ENCODE results near the gene TMEM117.

The TMEM117 gene

GRCh38 chr12:43835656-43836474, at the start of gene TMEM117:
TSS of gene TMEM117 (plus strand) at chr12:43836081.
- peak; percentile 13 for DNase-seq (ENCODE audit: low read depth, low spot score)

DNA sequence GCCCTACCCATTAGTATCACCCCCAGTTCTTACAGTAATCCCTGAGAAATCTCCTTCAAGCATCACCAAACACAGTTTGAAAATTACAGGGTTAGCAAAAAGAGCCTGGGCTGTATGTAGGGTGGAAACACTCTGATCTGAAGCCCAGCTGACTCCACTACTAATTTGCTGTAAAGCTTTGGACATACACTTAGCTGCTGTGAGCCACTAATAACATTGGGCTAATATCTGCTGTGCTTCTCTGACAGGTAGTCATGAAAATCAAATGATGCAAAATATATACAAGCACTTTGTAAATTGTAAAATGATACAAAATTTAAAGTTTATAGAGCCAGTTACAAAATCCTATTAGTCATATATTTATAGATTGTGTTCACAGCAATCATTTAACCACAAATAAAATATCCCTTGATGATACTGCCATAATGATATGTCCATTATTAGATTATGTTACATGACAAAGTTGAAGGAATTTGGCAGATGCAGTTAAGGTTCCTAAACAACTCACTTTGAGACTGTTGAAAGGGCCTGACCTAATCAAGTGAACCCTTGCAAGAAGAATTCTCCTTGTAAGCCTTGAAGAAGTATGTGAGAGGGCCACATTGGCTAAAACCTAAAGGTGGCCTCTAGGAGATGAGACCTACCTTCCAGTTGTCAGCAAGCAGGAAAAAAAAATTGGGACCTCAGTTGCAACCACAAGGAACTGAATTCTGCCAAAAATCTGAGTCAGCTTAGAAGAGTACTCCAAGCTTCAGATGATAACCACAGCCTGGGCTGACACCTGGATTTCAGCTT, 48.8 kb upstream of the TMEM117 start:
- no peak for DNase-seq (ENCODE audit: low read depth, low spot score)

- no peak for DNase-seq (ENCODE audit: low read depth, low spot score)
These were observed 45.9 kb upstream of the TMEM117 start for GRCh38 chr12:43789941-43790340.

- no peak for DNase-seq (ENCODE audit: low read depth, low spot score)
These were observed 40.1 kb upstream of the TMEM117 start for GRCh38 chr12:43795716-43796280.

DNA sequence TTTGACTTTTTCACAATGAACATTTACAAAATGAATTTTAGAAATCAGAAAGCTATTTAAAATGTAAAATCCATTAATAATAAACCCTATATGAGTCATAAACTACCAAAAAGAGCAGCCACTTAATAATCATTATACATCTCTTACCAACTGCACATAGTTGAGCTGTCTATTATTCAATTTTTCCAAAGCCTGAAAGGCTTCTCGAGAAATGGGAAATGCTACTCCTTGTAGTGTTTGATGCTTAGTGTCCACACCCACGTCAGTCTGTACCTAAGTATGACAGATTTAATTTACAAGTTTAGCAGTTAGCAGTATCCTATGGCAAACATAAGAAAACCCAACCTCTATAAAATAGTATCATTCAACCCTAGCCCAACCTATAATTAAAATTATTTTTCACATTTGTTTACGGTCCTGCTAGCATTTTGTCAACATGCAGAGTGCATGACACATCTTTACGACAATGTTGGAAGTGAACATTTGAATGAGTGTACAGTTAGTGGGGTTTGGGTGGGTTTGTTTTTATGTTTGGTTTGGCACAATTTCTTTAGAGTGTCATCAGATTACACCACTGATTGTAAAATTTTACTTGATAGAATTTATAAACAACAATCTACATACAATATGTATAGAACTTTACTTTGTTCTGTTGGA, 38.2 kb upstream of the TMEM117 start:
- no peak for DNase-seq (ENCODE audit: low read depth, low spot score)

DNA sequence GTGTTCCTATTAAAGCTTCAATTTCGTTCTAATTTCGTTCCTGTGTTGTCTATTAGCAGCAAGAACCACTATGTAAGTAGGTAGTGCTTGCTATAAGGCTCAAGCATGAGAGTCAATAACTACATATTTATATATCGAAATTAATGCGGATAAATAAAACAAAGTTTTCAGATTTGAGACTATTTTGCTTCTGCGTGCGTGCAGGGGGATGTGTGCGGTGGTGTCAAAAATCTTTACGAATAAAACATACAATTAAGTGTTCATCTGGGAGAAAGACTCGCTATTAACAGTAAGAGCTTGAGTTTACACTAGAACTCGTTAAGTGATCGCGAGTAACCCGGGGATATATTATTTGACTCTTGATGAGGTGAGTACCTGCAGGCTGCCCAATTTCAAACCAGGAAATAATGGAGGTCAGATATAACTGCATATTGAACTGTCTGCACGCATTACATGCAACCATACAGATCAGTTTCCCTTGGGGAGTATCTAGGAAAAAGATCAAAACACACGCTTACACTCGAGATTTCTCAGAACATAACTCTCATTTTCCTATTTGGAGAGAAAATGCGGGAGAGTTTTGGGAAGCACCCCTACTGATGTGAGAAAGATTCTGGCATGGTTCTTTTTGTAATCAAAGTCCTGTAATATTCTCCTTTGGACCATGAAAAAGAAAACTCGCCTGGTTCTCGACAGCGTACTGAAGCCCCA, 30.6 kb upstream of the TMEM117 start:
- DNase-seq (ENCODE audit: low read depth, low spot score), result no peak

DNA sequence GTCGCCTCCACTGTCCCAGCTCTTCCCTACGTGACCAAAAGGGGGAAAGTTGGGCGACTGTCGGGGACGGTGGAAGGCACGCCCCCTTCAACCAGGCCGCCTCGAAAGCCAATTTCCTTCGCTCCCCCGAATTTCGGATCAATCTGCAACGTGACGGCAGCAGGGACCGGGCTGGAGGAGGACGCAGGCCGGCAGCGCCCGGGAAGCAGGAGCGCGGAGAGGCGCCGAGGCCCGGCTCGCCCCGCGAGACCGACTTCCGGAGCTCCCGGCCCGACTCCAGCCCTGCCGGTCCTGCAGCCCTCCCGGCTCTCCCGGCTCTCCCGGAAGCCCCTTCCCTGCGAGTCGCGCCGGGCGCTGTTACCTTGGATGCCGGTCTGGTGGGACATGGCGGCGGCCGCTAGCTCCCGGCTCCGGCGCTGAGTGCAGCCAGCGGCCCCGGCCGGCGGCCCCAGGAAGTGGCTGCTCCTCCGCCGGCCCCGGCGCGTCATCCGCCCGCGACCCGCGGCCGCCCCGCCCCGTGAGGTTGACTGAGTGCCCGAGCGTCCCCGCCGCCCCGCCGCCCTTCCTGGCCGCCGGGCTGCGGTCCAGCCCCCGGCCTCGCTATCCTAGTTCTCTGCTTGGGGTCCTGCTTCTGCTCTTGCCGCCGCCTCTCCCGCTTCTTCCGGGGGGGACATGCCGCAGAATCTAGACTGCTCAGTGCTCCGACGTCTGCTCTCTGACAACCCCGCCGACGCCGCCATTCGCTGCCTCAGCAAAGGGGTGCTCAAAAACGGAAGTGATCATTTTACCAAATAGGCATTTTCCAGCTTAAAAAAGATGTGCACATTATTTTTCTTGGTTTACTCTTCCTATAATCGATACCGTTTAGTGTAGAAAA, 29.8 kb upstream of the TMEM117 start, which contains the start of gene TWF1:
TWF1 (minus strand) TSS at position 458 of the 877 bp plus-strand sequence; CDS start at position 386, 72 bp downstream.
- DNase-seq (ENCODE audit: low read depth, low spot score), result peak; percentile 76

GRCh38 chr12:43806737-43807072, 29.2 kb upstream of the TMEM117 start:
- DNase-seq (ENCODE audit: low read depth, low spot score), result no peak

DNA sequence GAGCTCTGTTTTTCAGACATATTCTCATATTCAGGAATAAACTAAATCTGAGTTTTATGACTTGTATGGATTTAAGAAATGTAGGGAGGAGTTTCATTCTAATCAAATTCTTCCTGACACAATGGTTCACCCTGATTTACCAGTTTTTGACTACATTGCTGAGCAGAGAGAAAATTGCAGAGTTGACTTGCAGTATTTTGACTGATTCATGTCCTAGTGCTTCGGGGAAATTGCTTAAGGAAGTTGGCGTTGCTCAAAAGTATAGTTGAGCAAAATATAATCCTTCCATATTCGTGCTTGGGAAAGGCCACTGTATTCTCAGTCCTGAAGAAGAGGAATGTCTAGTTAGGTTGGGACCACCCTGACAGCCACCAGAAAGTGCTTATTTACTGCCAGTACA, 28.5 kb upstream of the TMEM117 start:
- DNase-seq (ENCODE audit: low read depth, low spot score), result no peak

GRCh38 chr12:43812057-43812456, 23.8 kb upstream of the TMEM117 start:
- DNase-seq (ENCODE audit: low read depth, low spot score), result no peak

GRCh38 chr12:43812926-43813325, 23.0 kb upstream of the TMEM117 start:
- no peak for DNase-seq (ENCODE audit: low read depth, low spot score)

DNA sequence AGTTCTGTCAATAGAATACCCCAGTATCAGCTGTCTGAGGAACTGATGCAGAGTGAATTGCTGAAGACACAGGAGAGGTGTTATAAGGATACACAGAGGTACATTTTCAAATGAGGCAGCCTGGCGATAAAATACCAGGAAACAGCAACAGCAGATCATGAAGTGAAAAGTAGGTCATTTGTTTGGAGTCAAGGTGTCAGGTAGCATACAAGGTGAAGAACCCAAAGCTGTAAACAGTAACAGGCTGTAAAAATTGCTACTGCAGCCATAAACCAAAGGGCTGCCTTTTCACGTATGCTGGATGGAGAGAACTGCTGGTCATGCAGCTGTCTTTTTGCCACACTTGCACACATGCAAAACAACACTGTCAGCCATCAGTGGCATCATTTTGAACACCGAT, 20.5 kb upstream of the TMEM117 start:
- no peak for DNase-seq (ENCODE audit: low read depth, low spot score)

GRCh38 chr12:43816168-43816567, 19.7 kb upstream of the TMEM117 start:
- no peak for DNase-seq (ENCODE audit: low read depth, low spot score)

GRCh38 chr12:43824207-43824775, 11.6 kb upstream of the TMEM117 start:
- DNase-seq (ENCODE audit: low read depth, low spot score), result no peak

DNA sequence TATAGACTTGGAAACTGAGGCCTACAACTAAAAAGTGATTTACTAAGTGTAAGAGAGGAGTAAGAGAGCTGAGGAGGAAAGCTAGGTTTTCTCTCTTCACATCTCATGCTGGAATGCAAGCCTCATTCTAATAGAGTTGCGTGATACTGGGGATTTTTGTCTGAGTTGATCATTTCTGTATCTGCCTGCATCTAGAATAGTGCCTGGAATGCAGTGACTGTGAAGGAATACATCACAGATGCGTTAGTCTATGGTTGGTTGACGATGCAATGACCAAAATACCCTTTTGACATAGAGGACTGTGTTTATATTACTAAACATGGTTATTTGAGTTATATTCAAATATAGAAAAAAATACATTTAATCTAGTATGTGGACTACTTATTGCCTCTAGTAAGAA, 9.2 kb upstream of the TMEM117 start:
- no peak for DNase-seq (ENCODE audit: low read depth, low spot score)

- no peak for DNase-seq (ENCODE audit: low read depth, low spot score)
These were observed 8.8 kb upstream of the TMEM117 start for GRCh38 chr12:43827093-43827492.

- no peak for DNase-seq (ENCODE audit: low read depth, low spot score)
These were observed 3.3 kb upstream of the TMEM117 start for GRCh38 chr12:43832463-43833168.

GRCh38 chr12:43835264-43835655, 621 bp upstream of the TMEM117 start:
- DNase-seq (ENCODE audit: low read depth, low spot score), result no peak

DNA sequence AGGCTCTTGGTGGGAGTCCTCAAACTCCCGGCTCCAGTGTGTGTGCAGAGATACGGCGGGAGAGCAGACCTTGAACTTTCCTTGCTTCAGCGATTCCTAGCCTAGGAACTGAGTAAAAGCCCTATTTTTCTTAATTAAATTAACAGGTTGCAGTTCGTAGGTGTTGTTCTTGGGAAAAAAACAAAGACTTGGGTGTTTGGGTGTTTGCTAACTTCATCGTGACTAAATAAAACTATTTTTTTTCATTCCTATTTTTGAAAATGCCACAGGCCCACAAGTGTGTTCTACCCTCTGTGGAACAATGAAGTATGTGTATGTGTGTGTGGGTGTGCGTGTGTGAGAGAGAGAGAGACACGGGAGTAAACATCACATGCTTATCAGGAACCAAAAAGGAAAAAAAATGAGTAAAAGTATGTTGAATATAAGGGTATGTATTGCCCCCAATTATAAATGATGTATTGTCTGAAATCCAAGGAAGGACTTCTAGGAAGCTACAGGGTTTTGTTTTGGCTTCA, 651 bp downstream of the TMEM117 start:
- no peak for DNase-seq (ENCODE audit: low read depth, low spot score)
